HL-60 (cell line): ENCODE data around the gene MRPS25.

Experiments
- GABPA ChIP-seq: IDR thresholded peaks from 2 replicates; pipeline ENCODE4 v1.6.1; 2012; ENCODE audit warnings: low read depth
- POLR2AphosphoS5 ChIP-seq: IDR thresholded peaks from 2 replicates; pipeline ENCODE4 v1.6.1; 2012; ENCODE audit warnings: low read depth
- TF ChIP-seq, protein P1 (sequence below): IDR thresholded peaks from one replicate; pipeline ENCODE4 v1.5.1; 2011; ENCODE audit warnings: low read length, control low read depth, inconsistent platforms; ENCODE audit not compliant: insufficient read depth

DNA sequence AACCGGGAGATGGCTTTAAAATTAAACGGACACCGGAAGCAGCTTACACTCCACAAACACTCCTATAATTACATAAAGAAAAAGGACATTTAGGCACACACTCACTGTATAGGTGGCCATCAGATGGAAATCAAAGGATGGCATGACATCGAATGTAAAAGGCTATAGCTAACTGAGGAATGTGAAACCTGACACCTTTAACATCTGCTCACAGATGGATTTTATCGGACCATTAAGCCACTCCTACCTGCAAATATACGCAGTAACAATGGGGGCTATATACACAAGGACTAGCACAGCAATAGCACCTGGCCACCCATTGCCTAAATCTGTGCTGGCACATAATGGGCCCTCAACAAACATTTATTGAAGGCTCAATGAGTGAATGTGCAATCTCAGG is 48.4 kb upstream of the MRPS25 start:
- TF ChIP-seq, protein P1, sequence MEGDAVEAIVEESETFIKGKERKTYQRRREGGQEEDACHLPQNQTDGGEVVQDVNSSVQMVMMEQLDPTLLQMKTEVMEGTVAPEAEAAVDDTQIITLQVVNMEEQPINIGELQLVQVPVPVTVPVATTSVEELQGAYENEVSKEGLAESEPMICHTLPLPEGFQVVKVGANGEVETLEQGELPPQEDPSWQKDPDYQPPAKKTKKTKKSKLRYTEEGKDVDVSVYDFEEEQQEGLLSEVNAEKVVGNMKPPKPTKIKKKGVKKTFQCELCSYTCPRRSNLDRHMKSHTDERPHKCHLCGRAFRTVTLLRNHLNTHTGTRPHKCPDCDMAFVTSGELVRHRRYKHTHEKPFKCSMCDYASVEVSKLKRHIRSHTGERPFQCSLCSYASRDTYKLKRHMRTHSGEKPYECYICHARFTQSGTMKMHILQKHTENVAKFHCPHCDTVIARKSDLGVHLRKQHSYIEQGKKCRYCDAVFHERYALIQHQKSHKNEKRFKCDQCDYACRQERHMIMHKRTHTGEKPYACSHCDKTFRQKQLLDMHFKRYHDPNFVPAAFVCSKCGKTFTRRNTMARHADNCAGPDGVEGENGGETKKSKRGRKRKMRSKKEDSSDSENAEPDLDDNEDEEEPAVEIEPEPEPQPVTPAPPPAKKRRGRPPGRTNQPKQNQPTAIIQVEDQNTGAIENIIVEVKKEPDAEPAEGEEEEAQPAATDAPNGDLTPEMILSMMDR = no peak
- TF ChIP-seq GABPA (no peak), POLR2AphosphoS5 (no peak)
